NCI-H82 (cell line): ENCODE results near the gene GUCY1A1.
A peak's percentile ranks its signal among the peaks of the same experiment; 100 is the strongest.

Experiments
- DNase-seq: peaks from one replicate; lab custom pipeline; 2025; lab: John Stamatoyannopoulos, UW

Gene GUCY1A1

GRCh38 chr4:155693015-155693663 is 26.5 kb downstream of the GUCY1A1 start:
- DNase-seq = no peak

- no peak for DNase-seq
These were observed 27.6 kb downstream of the GUCY1A1 start for GRCh38 chr4:155694100-155694785.

GRCh38 chr4:155696226-155696625 is 29.6 kb downstream of the GUCY1A1 start:
- DNase-seq = no peak

GRCh38 chr4:155696726-155697125 is 30.1 kb downstream of the GUCY1A1 start:
- no peak for DNase-seq

GRCh38 chr4:155701827-155702226 is 35.2 kb downstream of the GUCY1A1 start:
- DNase-seq = no peak

GRCh38 chr4:155703486-155704247 is 37.0 kb downstream of the GUCY1A1 start:
- no peak for DNase-seq

GRCh38 chr4:155704841-155705404 is 38.3 kb downstream of the GUCY1A1 start:
- no peak for DNase-seq

- DNase-seq = peak; percentile 75
These were observed 39.0 kb downstream of the GUCY1A1 start for GRCh38 chr4:155705664-155706063.

- no peak for DNase-seq
These were observed 39.5 kb downstream of the GUCY1A1 start for GRCh38 chr4:155706147-155706546.

- no peak for DNase-seq
These were observed 40.6 kb downstream of the GUCY1A1 start for GRCh38 chr4:155707251-155707650.

- no peak for DNase-seq
These were observed 42.1 kb downstream of the GUCY1A1 start for GRCh38 chr4:155708782-155709181.

GRCh38 chr4:155709918-155710317 is 43.3 kb downstream of the GUCY1A1 start:
- DNase-seq = no peak

GRCh38 chr4:155711556-155711955 is 44.9 kb downstream of the GUCY1A1 start:
- DNase-seq = no peak

GRCh38 chr4:155712846-155713245 is 46.2 kb downstream of the GUCY1A1 start:
- no peak for DNase-seq

GRCh38 chr4:155713911-155714310 is 47.3 kb downstream of the GUCY1A1 start:
- no peak for DNase-seq

- DNase-seq = no peak
These were observed 55.7 kb downstream of the GUCY1A1 start for GRCh38 chr4:155722336-155722735.

GRCh38 chr4:155722816-155723499 is 56.3 kb downstream of the GUCY1A1 start:
- DNase-seq = no peak

- DNase-seq = no peak
These were observed 58.1 kb downstream of the GUCY1A1 start for GRCh38 chr4:155724731-155725130.

GRCh38 chr4:155734065-155734464 is 67.4 kb downstream of the GUCY1A1 start:
- DNase-seq = peak; percentile 91

GRCh38 chr4:155734951-155735350 is 68.3 kb downstream of the GUCY1A1 start:
- no peak for DNase-seq

- no peak for DNase-seq
These were observed 68.8 kb downstream of the GUCY1A1 start for GRCh38 chr4:155735496-155735895.

GRCh38 chr4:155738548-155738947 is 71.9 kb downstream of the GUCY1A1 start:
- no peak for DNase-seq
